ENCODE measurements around the gene NFASC. TPM values are rescaled to one million over a fixed set of nuclear protein-coding genes. Genes with fewer than 3 reads are reported as not detected.

Gene NFASC
- total RNA-seq, result 1 to 10 TPM in 1 of 2 donors, under 1 TPM in 1; 0.23 to 5.4 TPM
- 1 to 10 TPM in 1 of 2 donors, under 1 TPM in 1; 0.78 to 3.0 TPM for polyA plus RNA-seq

DNA sequence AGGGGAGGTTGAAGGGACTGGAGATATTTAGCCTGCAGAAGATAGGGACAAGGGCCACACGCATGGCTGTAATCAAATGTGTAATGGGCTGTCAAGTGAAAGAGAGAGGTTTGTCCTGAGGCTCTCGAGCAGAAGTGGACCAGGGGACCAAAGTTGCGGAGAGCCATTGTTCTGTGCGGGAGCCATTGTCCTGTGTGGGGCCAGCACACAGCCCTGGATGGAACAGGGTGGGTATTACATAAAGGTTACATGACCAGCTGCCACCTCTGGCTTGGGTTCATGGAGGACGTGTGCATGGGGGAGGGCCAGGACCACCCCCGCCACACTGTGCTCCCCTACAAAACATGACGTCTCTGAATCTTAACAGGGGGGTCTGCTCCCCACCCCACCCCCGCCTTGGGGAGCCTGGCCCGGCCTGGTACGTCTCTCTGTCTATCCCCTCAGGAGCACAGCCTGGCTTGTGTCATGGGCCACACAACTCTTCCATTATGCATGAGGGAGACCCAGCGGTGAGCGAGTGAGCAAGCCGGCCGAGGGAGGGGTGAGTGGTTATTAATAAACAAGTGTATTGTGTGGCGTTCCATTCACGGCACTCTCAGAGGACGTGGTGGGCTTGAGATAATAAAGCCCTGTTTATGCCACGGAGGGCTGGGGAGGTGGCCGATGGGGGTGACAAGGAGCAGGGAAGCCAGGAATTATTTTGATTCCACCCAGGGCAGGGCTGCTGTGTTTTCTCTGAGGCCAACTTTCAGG, at the start of gene NFASC:
Gene NFASC, plus strand, starts transcription at position 703 of the 753 bp plus-strand sequence. CDS start 73,454 bp downstream, outside the sequence.
- Histone ChIP-seq H3K9me3 (ENCODE audit: control insufficient read depth in 4 of 4, low read length in 3 of 4) (no peaks in the 10 kb centered on the region), H3K9ac (ENCODE audit: low read depth in 1 of 2, low read length in 2 of 2) (no peak within 1 kb of the TSS), H3K4me3 (ENCODE audit: low read depth in 1 of 3, low read length in 3 of 3) (no peak within 1 kb of the TSS), H3K4me1 (ENCODE audit: control insufficient read depth in 4 of 4, insufficient read depth in 4 of 4, low read length in 3 of 4) (no peaks in the 10 kb centered on the region), H3K36me3 (ENCODE audit: control insufficient read depth in 4 of 4, insufficient read depth in 3 of 4, low read depth in 1 of 4, low read length in 3 of 4) (no peaks in the 10 kb centered on the region), H3K27me3 (ENCODE audit: control insufficient read depth in 4 of 4, insufficient read depth in 4 of 4, low read length in 3 of 4) (no peaks in the 10 kb centered on the region), H3K27ac (ENCODE audit: low read depth in 1 of 2, low read length in 2 of 2) (no peak within 1 kb of the TSS)
- WGBS, result 86% methylated on average over 19 of the region's 19 CpGs
- DNase-seq (ENCODE audit: low spot score), result no peak
- TF ChIP-seq HNF4G (IDR thresholded peaks at IDR 0.05), result no peak
- TF ChIP-seq, protein P1, sequence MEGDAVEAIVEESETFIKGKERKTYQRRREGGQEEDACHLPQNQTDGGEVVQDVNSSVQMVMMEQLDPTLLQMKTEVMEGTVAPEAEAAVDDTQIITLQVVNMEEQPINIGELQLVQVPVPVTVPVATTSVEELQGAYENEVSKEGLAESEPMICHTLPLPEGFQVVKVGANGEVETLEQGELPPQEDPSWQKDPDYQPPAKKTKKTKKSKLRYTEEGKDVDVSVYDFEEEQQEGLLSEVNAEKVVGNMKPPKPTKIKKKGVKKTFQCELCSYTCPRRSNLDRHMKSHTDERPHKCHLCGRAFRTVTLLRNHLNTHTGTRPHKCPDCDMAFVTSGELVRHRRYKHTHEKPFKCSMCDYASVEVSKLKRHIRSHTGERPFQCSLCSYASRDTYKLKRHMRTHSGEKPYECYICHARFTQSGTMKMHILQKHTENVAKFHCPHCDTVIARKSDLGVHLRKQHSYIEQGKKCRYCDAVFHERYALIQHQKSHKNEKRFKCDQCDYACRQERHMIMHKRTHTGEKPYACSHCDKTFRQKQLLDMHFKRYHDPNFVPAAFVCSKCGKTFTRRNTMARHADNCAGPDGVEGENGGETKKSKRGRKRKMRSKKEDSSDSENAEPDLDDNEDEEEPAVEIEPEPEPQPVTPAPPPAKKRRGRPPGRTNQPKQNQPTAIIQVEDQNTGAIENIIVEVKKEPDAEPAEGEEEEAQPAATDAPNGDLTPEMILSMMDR (IDR thresholded peaks at IDR 0.05; ENCODE audit: low read depth, low read length, missing input control), result no peak

DNA sequence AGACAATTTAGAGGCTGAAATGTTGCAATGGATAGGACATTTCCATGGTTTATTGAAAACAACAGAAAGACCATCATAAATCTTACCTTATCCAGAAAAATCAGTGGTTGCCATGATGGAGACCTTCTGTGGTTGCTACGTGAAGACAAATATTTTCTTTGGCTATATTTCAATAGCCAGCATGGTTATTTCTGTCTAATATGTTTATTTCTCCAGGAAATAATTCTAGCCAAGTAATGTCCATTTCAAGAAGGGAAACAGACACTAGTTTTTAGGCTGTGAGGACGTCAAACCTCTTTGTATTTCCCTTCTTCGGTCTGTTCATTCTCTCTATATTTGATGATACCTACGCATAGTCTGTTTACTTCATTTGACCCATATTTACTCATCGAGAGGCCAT, 49.2 kb upstream of the NFASC start:
- Histone ChIP-seq H3K4me1 (ENCODE audit: control insufficient read depth in 4 of 4, insufficient read depth in 4 of 4, low read length in 3 of 4) (no peaks in the 10 kb centered on the region), H3K4me3 (ENCODE audit: low read depth in 1 of 3, low read length in 3 of 3) (no peak overlapping the region), H3K36me3 (ENCODE audit: control insufficient read depth in 4 of 4, insufficient read depth in 3 of 4, low read depth in 1 of 4, low read length in 3 of 4) (no peaks in the 10 kb centered on the region), H3K27me3 (ENCODE audit: control insufficient read depth in 4 of 4, insufficient read depth in 4 of 4, low read length in 3 of 4) (peaks cover 0 to 2% (median 0%) of the 10 kb centered on the region in 4 donors), H3K27ac (ENCODE audit: low read depth in 1 of 2, low read length in 2 of 2) (no peak overlapping the region), H3K9me3 (ENCODE audit: control insufficient read depth in 4 of 4, low read length in 3 of 4) (no peaks in the 10 kb centered on the region), H3K9ac (ENCODE audit: low read depth in 1 of 2, low read length in 2 of 2) (no peak overlapping the region)
- 47% methylated on average over 5 of the region's 5 CpGs for WGBS
- no peak for DNase-seq (ENCODE audit: low spot score)
- TF ChIP-seq FOXA1 (IDR thresholded peaks at IDR 0.05), result no peak
- TF ChIP-seq, protein P2, sequence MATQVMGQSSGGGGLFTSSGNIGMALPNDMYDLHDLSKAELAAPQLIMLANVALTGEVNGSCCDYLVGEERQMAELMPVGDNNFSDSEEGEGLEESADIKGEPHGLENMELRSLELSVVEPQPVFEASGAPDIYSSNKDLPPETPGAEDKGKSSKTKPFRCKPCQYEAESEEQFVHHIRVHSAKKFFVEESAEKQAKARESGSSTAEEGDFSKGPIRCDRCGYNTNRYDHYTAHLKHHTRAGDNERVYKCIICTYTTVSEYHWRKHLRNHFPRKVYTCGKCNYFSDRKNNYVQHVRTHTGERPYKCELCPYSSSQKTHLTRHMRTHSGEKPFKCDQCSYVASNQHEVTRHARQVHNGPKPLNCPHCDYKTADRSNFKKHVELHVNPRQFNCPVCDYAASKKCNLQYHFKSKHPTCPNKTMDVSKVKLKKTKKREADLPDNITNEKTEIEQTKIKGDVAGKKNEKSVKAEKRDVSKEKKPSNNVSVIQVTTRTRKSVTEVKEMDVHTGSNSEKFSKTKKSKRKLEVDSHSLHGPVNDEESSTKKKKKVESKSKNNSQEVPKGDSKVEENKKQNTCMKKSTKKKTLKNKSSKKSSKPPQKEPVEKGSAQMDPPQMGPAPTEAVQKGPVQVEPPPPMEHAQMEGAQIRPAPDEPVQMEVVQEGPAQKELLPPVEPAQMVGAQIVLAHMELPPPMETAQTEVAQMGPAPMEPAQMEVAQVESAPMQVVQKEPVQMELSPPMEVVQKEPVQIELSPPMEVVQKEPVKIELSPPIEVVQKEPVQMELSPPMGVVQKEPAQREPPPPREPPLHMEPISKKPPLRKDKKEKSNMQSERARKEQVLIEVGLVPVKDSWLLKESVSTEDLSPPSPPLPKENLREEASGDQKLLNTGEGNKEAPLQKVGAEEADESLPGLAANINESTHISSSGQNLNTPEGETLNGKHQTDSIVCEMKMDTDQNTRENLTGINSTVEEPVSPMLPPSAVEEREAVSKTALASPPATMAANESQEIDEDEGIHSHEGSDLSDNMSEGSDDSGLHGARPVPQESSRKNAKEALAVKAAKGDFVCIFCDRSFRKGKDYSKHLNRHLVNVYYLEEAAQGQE (IDR thresholded peaks at IDR 0.05), result no peak
- peak in 1 of 2 donors; percentile 5 for TF ChIP-seq RXRA (IDR thresholded peaks at IDR 0.05)
- no peak for TF ChIP-seq JUND (IDR thresholded peaks at IDR 0.05)
- no peak for TF ChIP-seq SP1 (IDR thresholded peaks at IDR 0.05)

DNA sequence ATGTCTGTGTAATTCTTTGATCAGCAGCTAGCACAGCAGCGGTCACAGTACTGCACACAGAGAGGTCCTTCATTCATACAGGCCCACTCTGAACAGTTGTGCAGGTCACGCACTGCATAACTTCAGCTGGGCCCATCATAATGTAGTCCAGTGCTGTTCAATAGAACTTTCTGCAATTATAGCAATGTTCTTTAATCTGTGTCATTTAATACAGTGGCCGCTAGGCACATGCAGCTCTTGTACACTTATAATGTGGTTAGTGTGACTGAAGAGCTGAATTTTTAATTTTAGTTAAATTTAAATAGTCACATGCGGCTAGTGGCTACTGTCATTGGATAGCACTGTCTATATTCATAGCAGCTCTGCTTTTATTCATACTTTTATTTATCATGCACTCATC, 48.7 kb upstream of the NFASC start:
- H3K9ac ChIP-seq (ENCODE audit: low read depth in 1 of 2, low read length in 2 of 2), result no peak overlapping the region
- H3K9me3 ChIP-seq (ENCODE audit: control insufficient read depth in 4 of 4, low read length in 3 of 4), result no peaks in the 10 kb centered on the region
- no peak overlapping the region for H3K27ac ChIP-seq (ENCODE audit: low read depth in 1 of 2, low read length in 2 of 2)
- no peaks in the 10 kb centered on the region for H3K4me1 ChIP-seq (ENCODE audit: control insufficient read depth in 4 of 4, insufficient read depth in 4 of 4, low read length in 3 of 4)
- TF ChIP-seq HNF4A (conservative IDR thresholded peaks at IDR 0.05) (no peak), FOXA2 (IDR thresholded peaks at IDR 0.05) (no peak), GABPA (IDR thresholded peaks at IDR 0.05 in 1 of 2, conservative IDR thresholded peaks at IDR 0.05 in 1 of 2) (no peak)
- TF ChIP-seq, protein P3, sequence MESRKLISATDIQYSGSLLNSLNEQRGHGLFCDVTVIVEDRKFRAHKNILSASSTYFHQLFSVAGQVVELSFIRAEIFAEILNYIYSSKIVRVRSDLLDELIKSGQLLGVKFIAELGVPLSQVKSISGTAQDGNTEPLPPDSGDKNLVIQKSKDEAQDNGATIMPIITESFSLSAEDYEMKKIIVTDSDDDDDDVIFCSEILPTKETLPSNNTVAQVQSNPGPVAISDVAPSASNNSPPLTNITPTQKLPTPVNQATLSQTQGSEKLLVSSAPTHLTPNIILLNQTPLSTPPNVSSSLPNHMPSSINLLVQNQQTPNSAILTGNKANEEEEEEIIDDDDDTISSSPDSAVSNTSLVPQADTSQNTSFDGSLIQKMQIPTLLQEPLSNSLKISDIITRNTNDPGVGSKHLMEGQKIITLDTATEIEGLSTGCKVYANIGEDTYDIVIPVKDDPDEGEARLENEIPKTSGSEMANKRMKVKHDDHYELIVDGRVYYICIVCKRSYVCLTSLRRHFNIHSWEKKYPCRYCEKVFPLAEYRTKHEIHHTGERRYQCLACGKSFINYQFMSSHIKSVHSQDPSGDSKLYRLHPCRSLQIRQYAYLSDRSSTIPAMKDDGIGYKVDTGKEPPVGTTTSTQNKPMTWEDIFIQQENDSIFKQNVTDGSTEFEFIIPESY (IDR thresholded peaks at IDR 0.05), result no peak
- H3K27me3 ChIP-seq (ENCODE audit: control insufficient read depth in 4 of 4, insufficient read depth in 4 of 4, low read length in 3 of 4), result peaks cover 0 to 2% (median 0%) of the 10 kb centered on the region in 4 donors
- 90% methylated on average over 4 of the region's 4 CpGs for WGBS
- no peaks in the 10 kb centered on the region for H3K36me3 ChIP-seq (ENCODE audit: control insufficient read depth in 4 of 4, insufficient read depth in 3 of 4, low read depth in 1 of 4, low read length in 3 of 4)
- no peak for DNase-seq (ENCODE audit: low spot score)
- H3K4me3 ChIP-seq (ENCODE audit: low read depth in 1 of 3, low read length in 3 of 3), result no peak overlapping the region
